ENCODE data around the gene MAPK11.

MAPK11 gene

GRCh38 chr22:50248196-50249081, 21.7 kb downstream of the MAPK11 start:
- Histone ChIP-seq H4K20me1 (ENCODE audit: insufficient read depth, low read length, poor library complexity, severe bottlenecking) (peaks cover 31% of the 10 kb centered on the region), H2AFZ (ENCODE audit: low read length) (no peak overlapping the region), H3K9me3 (ENCODE audit: insufficient read depth, low read depth, low read length) (no peaks in the 10 kb centered on the region), H3F3A (ENCODE audit: low read depth) (no peaks in the 10 kb centered on the region), H3K27me3 (ENCODE audit: insufficient read depth, low read length, poor library complexity, severe bottlenecking) (no peaks in the 10 kb centered on the region), H3K9me2 (replicated peaks; ENCODE audit: low read depth, low read length) (no peaks in the 10 kb centered on the region), H3K4me1 (ENCODE audit: insufficient read depth, low read length, poor library complexity, severe bottlenecking) (peaks cover 31% of the 10 kb centered on the region), H3K9ac (ENCODE audit: low read depth, low read length, poor library complexity, severe bottlenecking) (no peak overlapping the region), H3K79me2 (ENCODE audit: insufficient read depth, low read length) (peaks cover 39% of the 10 kb centered on the region), H3K4me2 (ENCODE audit: low read depth, low read length, poor library complexity, severe bottlenecking) (no peak overlapping the region), H3K4me3 (ENCODE audit: low read length, poor library complexity, severe bottlenecking) (no peak overlapping the region), H3K36me3 (ENCODE audit: insufficient read depth, low read length) (no peaks in the 10 kb centered on the region)
- TF ChIP-seq CTCF (conservative IDR thresholded peaks at IDR 0.05; ENCODE audit: low read length) (no peak), EZH2phosphoT487 (IDR thresholded peaks at IDR 0.05; ENCODE audit: borderline replicate concordance) (no peak)

GRCh38 chr22:50247748-50248147, 22.4 kb downstream of the MAPK11 start:
- no peaks in the 10 kb centered on the region for H3K27me3 ChIP-seq (ENCODE audit: insufficient read depth, low read length, poor library complexity, severe bottlenecking)
- no peak overlapping the region for H2AFZ ChIP-seq (ENCODE audit: low read length)
- no peaks in the 10 kb centered on the region for H3K9me2 ChIP-seq (replicated peaks; ENCODE audit: low read depth, low read length)
- H3K9me3 ChIP-seq (ENCODE audit: insufficient read depth, low read depth, low read length), result no peaks in the 10 kb centered on the region
- no peak overlapping the region for H3K4me2 ChIP-seq (ENCODE audit: low read depth, low read length, poor library complexity, severe bottlenecking)
- peaks cover 46% of the 10 kb centered on the region for H3K79me2 ChIP-seq (ENCODE audit: insufficient read depth, low read length)
- no peak overlapping the region for H3K4me3 ChIP-seq (ENCODE audit: low read length, poor library complexity, severe bottlenecking)
- no peak overlapping the region for H3K9ac ChIP-seq (ENCODE audit: low read depth, low read length, poor library complexity, severe bottlenecking)
- TF ChIP-seq CTCF (conservative IDR thresholded peaks at IDR 0.05; ENCODE audit: low read length), result no peak
- TF ChIP-seq EZH2phosphoT487 (IDR thresholded peaks at IDR 0.05; ENCODE audit: borderline replicate concordance), result no peak
- H3K4me1 ChIP-seq (ENCODE audit: insufficient read depth, low read length, poor library complexity, severe bottlenecking), result peaks cover 31% of the 10 kb centered on the region
- peaks cover 31% of the 10 kb centered on the region for H4K20me1 ChIP-seq (ENCODE audit: insufficient read depth, low read length, poor library complexity, severe bottlenecking)
- H3K36me3 ChIP-seq (ENCODE audit: insufficient read depth, low read length), result no peaks in the 10 kb centered on the region
- H3F3A ChIP-seq (ENCODE audit: low read depth), result no peaks in the 10 kb centered on the region

- H3K9me3 ChIP-seq (ENCODE audit: insufficient read depth, low read depth, low read length), result no peaks in the 10 kb centered on the region
- no peaks in the 10 kb centered on the region for H3K27me3 ChIP-seq (ENCODE audit: insufficient read depth, low read length, poor library complexity, severe bottlenecking)
- peaks cover 38% of the 10 kb centered on the region for H4K20me1 ChIP-seq (ENCODE audit: insufficient read depth, low read length, poor library complexity, severe bottlenecking)
- no peaks in the 10 kb centered on the region for H3F3A ChIP-seq (ENCODE audit: low read depth)
- H3K9me2 ChIP-seq (replicated peaks; ENCODE audit: low read depth, low read length), result no peaks in the 10 kb centered on the region
- TF ChIP-seq CTCF (conservative IDR thresholded peaks at IDR 0.05; ENCODE audit: low read length) (no peak; the same call in 1 of the 2 replicates), EZH2phosphoT487 (IDR thresholded peaks at IDR 0.05; ENCODE audit: borderline replicate concordance) (no peak)
- H3K79me2 ChIP-seq (ENCODE audit: insufficient read depth, low read length), result peaks cover 56% of the 10 kb centered on the region
- H3K36me3 ChIP-seq (ENCODE audit: insufficient read depth, low read length), result no peaks in the 10 kb centered on the region
- H3K9ac ChIP-seq (ENCODE audit: low read depth, low read length, poor library complexity, severe bottlenecking), result peak overlapping the region; percentile 80
- peak overlapping the region; percentile 93 for H3K4me2 ChIP-seq (ENCODE audit: low read depth, low read length, poor library complexity, severe bottlenecking)
- no peak overlapping the region for H2AFZ ChIP-seq (ENCODE audit: low read length)
- peak overlapping the region; percentile 93 for H3K4me3 ChIP-seq (ENCODE audit: low read length, poor library complexity, severe bottlenecking)
- peaks cover 35% of the 10 kb centered on the region for H3K4me1 ChIP-seq (ENCODE audit: insufficient read depth, low read length, poor library complexity, severe bottlenecking)
These were observed 23.7 kb downstream of the MAPK11 start for GRCh38 chr22:50246242-50247175.
